ENCODE measurements around the gene ANTXR2.

ANTXR2 gene

DNA sequence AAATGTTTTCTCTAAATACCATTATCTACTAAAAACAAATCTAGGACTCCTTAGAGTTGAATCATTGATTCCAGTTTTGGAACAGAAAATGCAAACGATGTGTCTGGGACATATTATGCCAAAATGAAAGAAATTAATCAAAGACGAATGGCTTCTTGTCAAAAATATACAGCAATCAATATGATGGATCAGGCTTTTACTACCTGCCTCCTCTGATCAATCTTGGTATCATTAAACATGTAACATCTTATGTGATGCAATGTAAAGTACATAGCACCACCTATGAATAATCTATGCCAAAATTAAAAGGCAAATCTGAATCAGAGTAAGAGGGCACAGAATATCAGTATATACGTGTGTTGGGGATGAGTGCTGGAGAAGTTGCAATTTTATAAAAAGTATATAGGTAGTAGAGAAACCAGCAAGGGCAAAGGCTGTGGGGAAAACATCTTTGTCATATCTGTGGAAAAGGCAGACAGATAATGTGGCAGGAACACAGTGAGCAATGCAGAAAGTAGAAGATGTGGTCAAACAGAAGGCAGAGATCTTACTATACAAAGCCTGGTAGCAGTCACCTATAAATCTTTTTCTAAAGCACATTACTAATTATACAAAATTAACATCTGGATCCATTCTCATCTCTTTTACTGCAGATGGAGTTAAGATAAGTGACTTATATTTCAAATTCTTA lies 152.7 kb downstream of the ANTXR2 start:
- TF ChIP-seq, protein P1, sequence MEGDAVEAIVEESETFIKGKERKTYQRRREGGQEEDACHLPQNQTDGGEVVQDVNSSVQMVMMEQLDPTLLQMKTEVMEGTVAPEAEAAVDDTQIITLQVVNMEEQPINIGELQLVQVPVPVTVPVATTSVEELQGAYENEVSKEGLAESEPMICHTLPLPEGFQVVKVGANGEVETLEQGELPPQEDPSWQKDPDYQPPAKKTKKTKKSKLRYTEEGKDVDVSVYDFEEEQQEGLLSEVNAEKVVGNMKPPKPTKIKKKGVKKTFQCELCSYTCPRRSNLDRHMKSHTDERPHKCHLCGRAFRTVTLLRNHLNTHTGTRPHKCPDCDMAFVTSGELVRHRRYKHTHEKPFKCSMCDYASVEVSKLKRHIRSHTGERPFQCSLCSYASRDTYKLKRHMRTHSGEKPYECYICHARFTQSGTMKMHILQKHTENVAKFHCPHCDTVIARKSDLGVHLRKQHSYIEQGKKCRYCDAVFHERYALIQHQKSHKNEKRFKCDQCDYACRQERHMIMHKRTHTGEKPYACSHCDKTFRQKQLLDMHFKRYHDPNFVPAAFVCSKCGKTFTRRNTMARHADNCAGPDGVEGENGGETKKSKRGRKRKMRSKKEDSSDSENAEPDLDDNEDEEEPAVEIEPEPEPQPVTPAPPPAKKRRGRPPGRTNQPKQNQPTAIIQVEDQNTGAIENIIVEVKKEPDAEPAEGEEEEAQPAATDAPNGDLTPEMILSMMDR (IDR thresholded peaks at IDR 0.05; ENCODE audit: low read depth, low read length) = no peak
- TF ChIP-seq, protein P2, sequence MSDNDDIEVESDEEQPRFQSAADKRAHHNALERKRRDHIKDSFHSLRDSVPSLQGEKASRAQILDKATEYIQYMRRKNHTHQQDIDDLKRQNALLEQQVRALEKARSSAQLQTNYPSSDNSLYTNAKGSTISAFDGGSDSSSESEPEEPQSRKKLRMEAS (IDR thresholded peaks at IDR 0.05; ENCODE audit: low read depth, low read length) = no peak
- TF ChIP-seq POLR2A (IDR thresholded peaks at IDR 0.05; ENCODE audit: extremely low read depth, insufficient read length) (no peak), MYC (IDR thresholded peaks at IDR 0.05; ENCODE audit: low read depth, low read length) (no peak)
- no peak overlapping the region for H3K4me3 ChIP-seq (ENCODE audit: low read depth, low read length)
- DNase-seq (ENCODE audit: low read depth) = no peak

DNA sequence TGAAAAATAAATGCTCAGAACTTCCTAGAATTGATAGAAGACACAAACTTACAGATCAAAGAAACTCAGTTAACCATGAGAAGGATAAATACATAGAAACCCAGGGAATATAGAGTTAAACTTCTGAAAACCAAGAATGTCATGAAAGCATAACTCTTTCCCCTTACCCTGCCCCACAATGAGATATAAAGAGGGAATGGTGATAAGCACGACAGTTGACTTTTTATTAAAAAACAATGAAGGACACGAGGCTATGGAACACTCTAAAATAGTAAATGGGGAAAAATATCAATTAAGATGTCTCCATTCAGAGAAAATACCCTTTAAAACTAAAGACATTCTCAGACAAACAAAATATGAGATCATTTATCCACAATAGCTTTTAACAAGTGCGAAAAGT lies 154.7 kb downstream of the ANTXR2 start:
- TF ChIP-seq, protein P1 (IDR thresholded peaks at IDR 0.05; ENCODE audit: low read depth, low read length) = no peak
- TF ChIP-seq POLR2A (IDR thresholded peaks at IDR 0.05; ENCODE audit: extremely low read depth, insufficient read length) (no peak), MYC (IDR thresholded peaks at IDR 0.05; ENCODE audit: low read depth, low read length) (no peak)
- TF ChIP-seq, protein P2 (IDR thresholded peaks at IDR 0.05; ENCODE audit: low read depth, low read length) = no peak
- DNase-seq (ENCODE audit: low read depth) = no peak
- H3K4me3 ChIP-seq (ENCODE audit: low read depth, low read length) = no peak overlapping the region

DNA sequence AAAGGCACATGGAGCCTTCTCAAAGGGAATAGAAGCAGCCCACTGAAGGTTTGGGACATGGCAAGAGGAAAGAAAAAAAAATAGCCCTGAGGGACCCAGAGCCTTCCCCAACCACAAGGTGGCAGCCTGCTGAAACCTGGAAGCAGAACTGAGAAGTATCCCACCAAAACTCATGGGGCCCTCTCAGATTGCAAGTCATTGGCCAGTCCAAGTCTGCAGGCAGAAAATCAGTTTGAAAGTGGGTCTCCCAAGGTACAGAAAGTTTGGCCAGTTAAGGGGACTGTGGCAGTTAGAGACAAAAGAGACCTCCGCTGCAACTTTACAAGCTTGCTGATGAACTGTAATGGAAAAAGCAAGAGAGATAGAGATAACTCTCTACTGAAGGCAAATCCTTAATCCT lies 155.8 kb downstream of the ANTXR2 start:
- TF ChIP-seq, protein P1 (IDR thresholded peaks at IDR 0.05; ENCODE audit: low read depth, low read length) = peak; percentile 76
- TF ChIP-seq, protein P2 (IDR thresholded peaks at IDR 0.05; ENCODE audit: low read depth, low read length) = no peak
- peak; percentile 73 for DNase-seq (ENCODE audit: low read depth)

DNA sequence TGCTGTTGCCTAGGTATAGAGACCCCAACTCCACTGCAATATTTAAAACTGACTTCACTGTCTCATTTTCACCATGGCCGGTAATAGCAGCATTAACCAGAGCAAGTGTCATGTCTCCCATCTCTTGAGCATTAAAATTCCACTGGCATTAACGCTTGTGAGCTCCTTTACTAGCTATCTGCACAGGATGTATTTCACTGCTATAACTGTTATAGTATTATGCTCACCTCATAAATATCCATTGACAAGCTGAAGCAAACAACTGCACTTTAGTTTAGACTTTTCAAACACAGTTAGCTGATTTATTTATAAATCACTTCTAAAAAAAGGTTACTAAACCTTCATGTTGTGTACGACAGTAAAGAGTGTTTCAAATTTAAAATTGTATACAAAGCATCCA lies 157.8 kb downstream of the ANTXR2 start:
- H3K4me3 ChIP-seq (ENCODE audit: low read depth, low read length) = no peak overlapping the region
- no peak for TF ChIP-seq MYC (IDR thresholded peaks at IDR 0.05; ENCODE audit: low read depth, low read length)
- no peak for DNase-seq (ENCODE audit: low read depth)

More for the DNA sequence above, 155.8 kb downstream of the ANTXR2 start:
- no peak overlapping the region for H3K4me3 ChIP-seq (ENCODE audit: low read depth, low read length)

DNA sequence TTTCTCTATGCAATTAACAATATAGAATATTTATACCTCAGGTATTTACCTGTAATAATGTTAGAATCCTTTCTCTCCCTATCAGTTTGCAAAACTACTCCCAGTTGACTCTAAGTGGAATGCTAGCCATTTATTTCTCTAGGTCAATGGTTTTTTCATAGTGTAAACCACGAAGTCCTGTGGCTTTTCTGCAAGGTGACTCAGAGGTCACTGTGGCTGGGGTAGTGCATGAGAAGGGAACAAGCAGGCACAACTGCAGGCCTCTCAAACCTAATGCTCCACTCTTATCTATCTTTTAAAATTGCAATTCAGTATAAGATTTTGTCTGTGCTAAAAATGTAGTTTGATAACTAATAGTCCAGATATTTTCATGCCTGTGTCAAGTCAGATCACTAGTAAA lies 159.4 kb downstream of the ANTXR2 start:
- TF ChIP-seq MYC (IDR thresholded peaks at IDR 0.05; ENCODE audit: low read depth, low read length) (no peak), POLR2A (IDR thresholded peaks at IDR 0.05; ENCODE audit: extremely low read depth, insufficient read length) (no peak)
- TF ChIP-seq, protein P1 (IDR thresholded peaks at IDR 0.05; ENCODE audit: low read depth, low read length) = no peak
- TF ChIP-seq, protein P2 (IDR thresholded peaks at IDR 0.05; ENCODE audit: low read depth, low read length) = no peak
- peak; percentile 77 for DNase-seq (ENCODE audit: low read depth)

DNA sequence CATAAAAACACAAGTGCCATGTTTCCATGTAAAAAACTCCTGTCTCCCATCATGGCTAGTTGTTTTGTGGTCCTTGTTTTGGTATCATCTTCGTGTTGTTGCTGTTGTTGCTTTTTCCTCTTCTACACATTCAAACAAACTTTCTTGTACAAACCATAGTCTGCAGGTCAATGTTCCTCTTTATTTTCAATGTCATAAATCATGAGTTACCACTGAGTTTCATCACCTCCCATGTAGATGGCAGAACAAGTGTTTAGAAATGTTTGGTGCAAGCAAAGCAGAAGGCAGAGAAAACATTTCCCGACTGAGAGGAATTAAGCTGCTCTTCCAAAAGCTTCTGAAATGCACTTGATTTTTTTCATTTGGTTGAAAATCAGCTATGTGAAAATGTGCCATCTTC lies 166.0 kb downstream of the ANTXR2 start:
- no peak overlapping the region for H3K4me3 ChIP-seq (ENCODE audit: low read depth, low read length)
- peak; percentile 27 for DNase-seq (ENCODE audit: low read depth)
- no peak for TF ChIP-seq POLR2A (IDR thresholded peaks at IDR 0.05; ENCODE audit: extremely low read depth, insufficient read length)
- TF ChIP-seq MYC (IDR thresholded peaks at IDR 0.05; ENCODE audit: low read depth, low read length) = no peak
- TF ChIP-seq, protein P1 (IDR thresholded peaks at IDR 0.05; ENCODE audit: low read depth, low read length) = no peak
- TF ChIP-seq, protein P2 (IDR thresholded peaks at IDR 0.05; ENCODE audit: low read depth, low read length) = no peak

More for the DNA sequence above, 159.4 kb downstream of the ANTXR2 start:
- H3K4me3 ChIP-seq (ENCODE audit: low read depth, low read length) = no peak overlapping the region
